Activated CD8-positive, alpha-beta memory T cell treated with anti-CD3 and anti-CD28 coated beads, Interleukin-2, amount 50 U/mL, for 24 hours (primary cell): Measurements from ENCODE around the gene ADAMTS9.

Source experiments
- DNase-seq: peaks from one replicate; pipeline ENCODE4 v3.0.0-alpha.2; 2020; ENCODE audit errors: extremely low read depth

ADAMTS9 gene

GRCh38 chr3:64490180-64490724, 197.5 kb downstream of the ADAMTS9 start:
- DNase-seq, result no peak

- no peak for DNase-seq
These were observed 198.3 kb downstream of the ADAMTS9 start for GRCh38 chr3:64489361-64490044.

GRCh38 chr3:64488939-64489338, 198.9 kb downstream of the ADAMTS9 start:
- no peak for DNase-seq

DNA sequence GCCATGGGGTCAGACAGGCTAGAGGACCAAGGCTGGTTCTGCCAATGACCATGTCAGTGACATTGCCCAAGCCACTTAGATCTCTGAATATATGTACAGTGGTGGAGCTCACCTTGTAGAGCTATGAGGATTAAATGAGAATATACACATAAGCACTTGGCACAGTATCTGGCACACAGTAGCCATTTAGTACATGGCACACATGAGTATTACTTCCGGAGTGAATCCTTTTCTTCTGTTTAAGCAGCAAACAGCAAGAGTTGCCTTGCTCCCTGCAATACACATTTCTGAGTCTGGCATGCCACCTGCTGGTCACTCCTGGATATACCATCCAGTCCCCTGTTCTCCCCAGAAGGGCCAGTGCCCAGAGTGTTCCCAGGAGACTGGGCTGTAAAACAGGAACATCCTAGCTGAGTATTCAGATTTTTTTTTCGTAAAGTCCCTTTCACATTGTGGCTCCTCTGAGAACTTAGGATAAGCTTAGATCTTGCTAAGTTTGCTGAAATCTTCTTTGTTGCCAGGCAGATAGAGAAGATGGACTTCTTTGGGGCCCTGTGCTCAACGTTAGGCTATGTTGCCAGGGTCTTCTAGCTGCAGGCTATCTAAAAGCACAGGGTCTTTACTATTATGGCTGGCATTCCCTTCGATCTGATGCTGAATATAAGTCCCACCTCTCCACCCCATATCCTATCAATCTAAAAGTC, 203.4 kb downstream of the ADAMTS9 start:
- DNase-seq, result peak; percentile 44

DNA sequence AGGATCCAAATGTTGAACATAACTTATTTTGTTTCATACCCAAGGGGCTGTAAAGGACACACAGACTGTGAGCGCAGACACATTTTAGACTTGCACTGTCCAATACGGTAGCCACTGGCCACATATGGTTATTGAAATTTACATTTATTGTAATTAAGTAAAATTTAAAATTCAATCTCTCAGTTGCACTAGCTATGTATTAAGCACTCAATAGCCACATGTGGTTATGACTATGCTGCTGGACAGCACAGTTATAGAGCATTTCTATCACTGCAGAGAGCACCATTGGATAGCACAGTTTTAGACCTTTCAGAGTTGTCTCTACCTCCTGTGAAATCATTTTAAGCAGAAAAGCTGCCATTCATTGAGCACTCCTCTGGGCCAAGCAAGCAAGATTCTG, 204.3 kb downstream of the ADAMTS9 start:
- DNase-seq, result no peak

- DNase-seq, result no peak
These were observed 212.8 kb downstream of the ADAMTS9 start for GRCh38 chr3:64475037-64475436.

DNA sequence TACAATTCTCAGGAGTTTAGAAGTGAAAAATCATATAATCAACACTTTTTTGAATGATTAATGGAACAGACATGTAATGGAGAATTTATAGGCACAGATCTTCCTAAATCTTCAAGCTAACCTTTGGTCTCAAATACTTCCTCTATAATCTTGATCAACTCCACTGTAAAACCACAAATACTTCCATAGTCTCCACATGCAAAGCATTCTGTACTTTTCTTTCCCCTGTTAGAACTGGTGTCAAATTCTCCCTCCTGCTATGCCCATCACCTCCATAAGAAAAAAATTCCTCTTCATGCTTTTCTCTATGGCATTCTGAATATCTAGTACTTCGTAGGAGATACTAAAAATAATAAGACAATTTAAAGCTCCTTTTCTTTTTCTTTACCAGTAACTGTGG, 214.3 kb downstream of the ADAMTS9 start:
- no peak for DNase-seq

DNA sequence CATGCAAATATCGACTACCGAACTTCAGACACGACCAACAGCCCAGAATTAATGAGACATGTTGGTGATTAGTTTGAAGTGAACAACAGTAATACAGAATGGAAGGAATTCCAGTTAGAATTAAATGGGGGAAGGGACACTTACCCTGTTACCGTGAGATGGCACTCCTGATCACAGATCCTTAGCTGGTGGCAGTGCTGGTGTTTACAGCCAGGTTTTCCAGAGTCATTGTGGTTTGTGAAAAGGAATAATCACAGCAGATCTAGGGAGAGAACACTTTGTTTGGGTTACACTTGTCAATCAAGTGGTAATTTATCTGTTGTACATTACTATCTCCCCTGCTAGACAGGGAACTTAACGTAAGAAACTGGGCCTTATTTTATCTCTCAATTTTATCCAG, 217.4 kb downstream of the ADAMTS9 start:
- DNase-seq, result no peak

GRCh38 chr3:64467255-64467944, 220.4 kb downstream of the ADAMTS9 start:
- DNase-seq, result no peak
